Testis (tissue), 2 donors: ENCODE data around the gene CDK4.

Experiments used
- CTCF ChIP-seq, 3 experiments: fragments of 450-650 bp in 2 of 3; fragments of 200-600 bp in 1 of 3; sonication (generic) in 1 of 3; IDR thresholded peaks; one replicate each; pipeline ENCODE4 v1.5.1; 2016 to 2019; ENCODE audit warnings: antibody characterized with exemption in 3 of 3, mild to moderate bottlenecking in 2 of 3, moderate library complexity in 1 of 3
- POLR2A ChIP-seq: fragments of 450-650 bp; IDR thresholded peaks from one replicate; pipeline ENCODE4 v1.6.1; 2017; ENCODE audit warnings: antibody characterized with exemption, mild to moderate bottlenecking, moderate library complexity

DNA sequence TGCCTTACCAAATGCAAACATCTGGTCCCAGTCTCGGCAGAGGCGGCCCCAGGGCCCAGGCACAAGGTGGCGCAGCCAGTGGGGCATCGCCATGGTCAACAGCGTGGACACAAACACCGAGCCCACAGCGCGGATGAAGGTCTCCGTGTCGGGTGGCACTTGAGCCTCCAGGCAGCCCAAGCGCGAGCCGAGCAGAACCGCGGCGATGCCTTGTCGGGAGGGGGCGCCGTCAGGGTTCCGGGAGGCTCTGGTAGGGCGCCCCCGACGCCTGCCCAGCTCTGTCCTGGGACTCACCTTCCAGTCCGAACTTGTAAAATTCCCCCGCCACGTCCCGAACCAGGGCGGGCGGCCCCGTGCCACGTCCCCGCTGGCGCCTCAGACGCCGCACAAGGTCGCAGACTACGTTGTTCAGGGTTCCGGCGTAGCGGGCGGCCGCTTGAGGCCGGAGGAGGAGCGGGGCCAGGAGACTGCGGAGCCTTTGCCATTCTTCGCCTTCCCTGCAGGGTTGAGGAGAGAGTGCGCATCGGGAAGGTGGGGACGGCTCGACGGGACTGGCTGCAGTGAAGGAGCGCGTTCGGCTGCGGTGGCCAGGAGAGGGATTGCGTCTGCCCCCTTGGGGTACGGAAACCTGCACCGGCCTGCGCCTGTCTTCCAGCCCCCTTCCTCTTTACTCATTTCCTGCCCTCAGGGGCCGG is 13.0 kb upstream of the CDK4 start:
- TF ChIP-seq CTCF (IDR thresholded peaks at IDR 0.05) (no peak), POLR2A (no peak)
